22Rv1 (cell line): ENCODE data around the gene FHIT.

ENCODE experiments used
- ZFX ChIP-seq: fragments of 450-650 bp; IDR thresholded peaks from 2 replicates; pipeline ENCODE4 v1.6.1; 2017; ENCODE audit warnings: antibody characterized with exemption, borderline replicate concordance
- TF ChIP-seq, protein P1 (sequence below): fragments of 450-650 bp; IDR thresholded peaks from 2 replicates; pipeline ENCODE4 v1.5.1; 2017; ENCODE audit warnings: mild to moderate bottlenecking

DNA sequence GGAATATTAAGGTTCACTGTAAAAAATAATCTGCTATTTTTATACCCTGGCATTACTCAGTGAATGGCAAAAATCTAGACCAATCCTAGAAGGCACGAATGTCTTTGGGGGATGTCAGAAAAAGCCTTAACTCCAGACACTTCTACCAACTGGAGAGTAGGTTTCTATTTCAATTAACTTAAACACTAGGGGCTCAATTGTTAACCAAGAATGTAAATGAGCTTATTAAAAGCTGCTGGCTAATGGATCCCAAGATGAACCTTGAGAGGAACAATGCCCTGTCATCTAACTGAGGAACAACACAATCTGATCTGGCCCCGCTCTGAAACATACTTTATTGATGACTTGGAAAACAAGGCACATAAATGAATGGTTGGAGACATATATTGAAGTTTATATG, 701.4 kb downstream of the FHIT start:
- TF ChIP-seq, protein P1, sequence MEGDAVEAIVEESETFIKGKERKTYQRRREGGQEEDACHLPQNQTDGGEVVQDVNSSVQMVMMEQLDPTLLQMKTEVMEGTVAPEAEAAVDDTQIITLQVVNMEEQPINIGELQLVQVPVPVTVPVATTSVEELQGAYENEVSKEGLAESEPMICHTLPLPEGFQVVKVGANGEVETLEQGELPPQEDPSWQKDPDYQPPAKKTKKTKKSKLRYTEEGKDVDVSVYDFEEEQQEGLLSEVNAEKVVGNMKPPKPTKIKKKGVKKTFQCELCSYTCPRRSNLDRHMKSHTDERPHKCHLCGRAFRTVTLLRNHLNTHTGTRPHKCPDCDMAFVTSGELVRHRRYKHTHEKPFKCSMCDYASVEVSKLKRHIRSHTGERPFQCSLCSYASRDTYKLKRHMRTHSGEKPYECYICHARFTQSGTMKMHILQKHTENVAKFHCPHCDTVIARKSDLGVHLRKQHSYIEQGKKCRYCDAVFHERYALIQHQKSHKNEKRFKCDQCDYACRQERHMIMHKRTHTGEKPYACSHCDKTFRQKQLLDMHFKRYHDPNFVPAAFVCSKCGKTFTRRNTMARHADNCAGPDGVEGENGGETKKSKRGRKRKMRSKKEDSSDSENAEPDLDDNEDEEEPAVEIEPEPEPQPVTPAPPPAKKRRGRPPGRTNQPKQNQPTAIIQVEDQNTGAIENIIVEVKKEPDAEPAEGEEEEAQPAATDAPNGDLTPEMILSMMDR = no peak
- TF ChIP-seq ZFX = no peak
